ENCODE data around the gene SLC25A52.
"Not testable (repeated sequence)": the region's sequence is repeated elsewhere in the genome, so short reads cannot be mapped to it uniquely, and the experiment has no call there.

The SLC25A52 gene

GRCh38 chr18:31760695-31761094, at the start of gene SLC25A52:
Gene SLC25A52 (minus strand): TSS chr18:31760880. CDS start chr18:31760661, 219 bp downstream.
- peak in 1 of 3 donors; percentile 11 for DNase-seq

GRCh38 chr18:31809049-31809448, 48.4 kb upstream of the SLC25A52 start:
- DNase-seq, result not testable (repeated sequence)

- DNase-seq, result no peak
These were observed 40.4 kb upstream of the SLC25A52 start for GRCh38 chr18:31801078-31801477.

GRCh38 chr18:31799257-31799656, 38.6 kb upstream of the SLC25A52 start:
- DNase-seq, result not testable (repeated sequence)

GRCh38 chr18:31798399-31798798, 37.7 kb upstream of the SLC25A52 start:
- DNase-seq, result no peak

- no peak for DNase-seq
These were observed 35.1 kb upstream of the SLC25A52 start for GRCh38 chr18:31795747-31796146.

- no peak for DNase-seq
These were observed 32.9 kb upstream of the SLC25A52 start for GRCh38 chr18:31793531-31793930.

GRCh38 chr18:31792580-31792911, 31.9 kb upstream of the SLC25A52 start:
- peak in 1 of 3 donors; percentile 10 for DNase-seq

GRCh38 chr18:31791817-31792579, 31.3 kb upstream of the SLC25A52 start:
- DNase-seq, result peak; percentile 75 to 87 (median 85)

- no peak for DNase-seq
These were observed 28.7 kb upstream of the SLC25A52 start for GRCh38 chr18:31789409-31789808.

- no peak for DNase-seq
These were observed 22.4 kb upstream of the SLC25A52 start for GRCh38 chr18:31783059-31783458.

- no peak for DNase-seq
These were observed 17.8 kb upstream of the SLC25A52 start for GRCh38 chr18:31778391-31778950.

- DNase-seq, result no peak
These were observed 15.4 kb upstream of the SLC25A52 start for GRCh38 chr18:31776093-31776492.

GRCh38 chr18:31774962-31775361, 14.3 kb upstream of the SLC25A52 start:
- DNase-seq, result no peak

- no peak for DNase-seq
These were observed 13.8 kb upstream of the SLC25A52 start for GRCh38 chr18:31774477-31774785.

- DNase-seq, result no peak
These were observed 13.2 kb upstream of the SLC25A52 start for GRCh38 chr18:31773774-31774476.

GRCh38 chr18:31772699-31773098, 12.0 kb upstream of the SLC25A52 start:
- no peak for DNase-seq

GRCh38 chr18:31750273-31750672, 10.4 kb downstream of the SLC25A52 start:
- DNase-seq, result no peak

GRCh38 chr18:31746396-31746795, 14.3 kb downstream of the SLC25A52 start:
- no peak for DNase-seq

- DNase-seq, result no peak
These were observed 16.2 kb downstream of the SLC25A52 start for GRCh38 chr18:31744321-31745067.

GRCh38 chr18:31743600-31743999, 17.1 kb downstream of the SLC25A52 start:
- not testable (repeated sequence) for DNase-seq

- DNase-seq, result peak; percentile 66 to 76 (median 72)
These were observed 19.5 kb downstream of the SLC25A52 start for GRCh38 chr18:31741097-31741735.

GRCh38 chr18:31740180-31740579, 20.5 kb downstream of the SLC25A52 start:
- DNase-seq, result no peak
